ENCODE data around the gene KIF1A. TPM values are rescaled to one million over a fixed set of nuclear protein-coding genes. Genes with fewer than 3 reads are reported as not detected.

The KIF1A gene
- total RNA-seq, 1 donor from 2014 or later = 69.2 TPM

GRCh38 chr2:240717181-240717641 is 102.8 kb downstream of the KIF1A start:
- no peak for DNase-seq (ENCODE audit: low read depth)
- no peak overlapping the region for H3K4me3 ChIP-seq (ENCODE audit: low read depth, low read length)
- no peak for TF ChIP-seq CTCF (conservative IDR thresholded peaks at IDR 0.05; ENCODE audit: low read depth, low read length)

- DNase-seq (ENCODE audit: low read depth) = no peak
- TF ChIP-seq CTCF (conservative IDR thresholded peaks at IDR 0.05; ENCODE audit: low read depth, low read length) = no peak
Measured at GRCh38 chr2:240716130-240716798, 103.8 kb downstream of the KIF1A start.

GRCh38 chr2:240714747-240715725 is 105.0 kb downstream of the KIF1A start:
- TF ChIP-seq CTCF (conservative IDR thresholded peaks at IDR 0.05; ENCODE audit: low read depth, low read length) = no peak
- DNase-seq (ENCODE audit: low read depth) = no peak
- H3K4me3 ChIP-seq (ENCODE audit: low read depth, low read length) = no peak overlapping the region

More at GRCh38 chr2:240716130-240716798, 103.8 kb downstream of the KIF1A start:
- no peak overlapping the region for H3K4me3 ChIP-seq (ENCODE audit: low read depth, low read length)

GRCh38 chr2:240713928-240714746 is 105.9 kb downstream of the KIF1A start:
- no peak for DNase-seq (ENCODE audit: low read depth)
- no peak for TF ChIP-seq CTCF (conservative IDR thresholded peaks at IDR 0.05; ENCODE audit: low read depth, low read length)

GRCh38 chr2:240713071-240713927 is 106.7 kb downstream of the KIF1A start:
- no peak for TF ChIP-seq CTCF (conservative IDR thresholded peaks at IDR 0.05; ENCODE audit: low read depth, low read length)
- no peak overlapping the region for H3K4me3 ChIP-seq (ENCODE audit: low read depth, low read length)
- no peak for DNase-seq (ENCODE audit: low read depth)

More at GRCh38 chr2:240713928-240714746, 105.9 kb downstream of the KIF1A start:
- H3K4me3 ChIP-seq (ENCODE audit: low read depth, low read length) = no peak overlapping the region

- no peak overlapping the region for H3K4me3 ChIP-seq (ENCODE audit: low read depth, low read length)
- TF ChIP-seq CTCF (conservative IDR thresholded peaks at IDR 0.05; ENCODE audit: low read depth, low read length) = no peak
- DNase-seq (ENCODE audit: low read depth) = no peak
Measured at GRCh38 chr2:240712121-240712520, 107.9 kb downstream of the KIF1A start.

All from epithelial cell of proximal tubule (primary cell).